OCI-LY1 (cell line): ENCODE results near the gene PUM1.
"Not testable (repeated sequence)": the region's sequence is repeated elsewhere in the genome, so short reads cannot be mapped to it uniquely, and the experiment has no call there.

ENCODE experiments used
- H2AFZ ChIP-seq: fragments of 200-600 bp; sonication (generic), shearing (Covaris generic); 2 replicates; pipeline ENCODE4 v1.6.0; 2014; ENCODE audit warnings: antibody characterized with exemption, mild to moderate bottlenecking, low read length
- H3F3A ChIP-seq: fragments of 200-600 bp; sonication (generic), shearing (Covaris generic); 2 replicates; pipeline ENCODE4 v1.6.0; 2014; ENCODE audit warnings: mild to moderate bottlenecking, antibody characterized with exemption, low read length, moderate library complexity; ENCODE audit not compliant: insufficient read depth
- H3K27ac ChIP-seq: fragments of 200-600 bp; sonication (generic); 2 replicates; pipeline ENCODE4 v1.5.1; 2014; ENCODE audit warnings: low read length, mixed run types, mild to moderate bottlenecking, low read depth; ENCODE audit not compliant: poor library complexity, severe bottlenecking
- H3K27me3 ChIP-seq: fragments of 200-600 bp; sonication (generic); 2 replicates; pipeline ENCODE4 v1.6.0; 2014; ENCODE audit warnings: antibody characterized with exemption, mild to moderate bottlenecking, low read length, moderate library complexity; ENCODE audit not compliant: insufficient read depth
- H3K36me3 ChIP-seq: fragments of 200-600 bp; sonication (generic); 2 replicates; pipeline ENCODE4 v1.6.1; 2014; ENCODE audit warnings: mild to moderate bottlenecking, antibody characterized with exemption, low read length, moderate library complexity, mixed read lengths; ENCODE audit not compliant: insufficient read depth
- H3K4me1 ChIP-seq: fragments of 200-600 bp; sonication (generic); 2 replicates; pipeline ENCODE4 v1.5.1; 2014; ENCODE audit warnings: mild to moderate bottlenecking, low read length, moderate library complexity; ENCODE audit not compliant: insufficient read depth, severe bottlenecking
- H3K4me2 ChIP-seq: fragments of 200-600 bp; sonication (generic), shearing (Covaris generic); 2 replicates; pipeline ENCODE4 v1.6.1; 2014; ENCODE audit warnings: low read length
- H3K4me3 ChIP-seq: fragments of 200-600 bp; sonication (generic); 2 replicates; pipeline ENCODE4 v1.5.1; 2014; ENCODE audit warnings: low read length, low read depth, mild to moderate bottlenecking, mixed read lengths; ENCODE audit not compliant: poor library complexity, severe bottlenecking
- H3K79me2 ChIP-seq: fragments of 200-600 bp; shearing (Covaris generic); 2 replicates; pipeline ENCODE4 v1.6.1; 2016; ENCODE audit warnings: mixed run types, low read length, mixed read lengths; ENCODE audit not compliant: insufficient read depth
- H3K9ac ChIP-seq: fragments of 200-600 bp; sonication (generic), shearing (Covaris generic); 2 replicates; pipeline ENCODE4 v1.6.1; 2014; ENCODE audit warnings: mild to moderate bottlenecking, low read length, mixed read lengths
- H3K9me2 ChIP-seq: fragments of 200-600 bp; sonication (generic), shearing (Covaris generic); 2 replicates; pipeline ENCODE4 v1.6.1; 2014; ENCODE audit warnings: low read depth, mild to moderate bottlenecking, low read length, mixed read lengths
- H3K9me3 ChIP-seq: fragments of 200-600 bp; shearing (Covaris generic); 2 replicates; pipeline ENCODE4 v1.6.1; 2014; ENCODE audit warnings: low read length, mixed read lengths
- H4K20me1 ChIP-seq: fragments of 200-600 bp; sonication (generic), shearing (Covaris generic); 2 replicates; pipeline ENCODE4 v1.6.0; 2016; ENCODE audit warnings: mild to moderate bottlenecking, low read length; ENCODE audit not compliant: insufficient read depth
- CTCF ChIP-seq: fragments of 200-600 bp; sonication (generic), shearing (Covaris generic); IDR thresholded peaks from 2 replicates; pipeline ENCODE4 v1.5.1; 2017; ENCODE audit warnings: mild to moderate bottlenecking, antibody characterized with exemption, low read length, moderate library complexity, mixed read lengths
- EZH2 ChIP-seq: fragments of 200-600 bp; sonication (generic), shearing (Covaris generic); IDR thresholded peaks from 2 replicates; pipeline ENCODE4 v1.8.0; 2017; ENCODE audit warnings: borderline replicate concordance, mixed run types, mild to moderate bottlenecking, antibody characterized with exemption, low read length, moderate library complexity, mixed read lengths

PUM1 gene

GRCh38 chr1:31064111-31064717 is 1.3 kb downstream of the PUM1 start:
- Histone ChIP-seq H3K27ac (peak overlapping the region; percentile 90), H3K36me3 (peaks cover 30% of the 10 kb centered on the region), H3K4me3 (peak overlapping the region; percentile 75), H3K4me1 (peaks cover 28% of the 10 kb centered on the region), H2AFZ (no peak overlapping the region), H3K9me3 (no peaks in the 10 kb centered on the region), H3K9me2 (no peaks in the 10 kb centered on the region), H3K79me2 (peaks cover 60% of the 10 kb centered on the region), H3K27me3 (no peaks in the 10 kb centered on the region), H3F3A (no peaks in the 10 kb centered on the region), H4K20me1 (0 out of 2 replicates have a peak, but pooled peaks cover 3% of the 10 kb centered on the region), H3K9ac (peak overlapping the region; percentile 91), H3K4me2 (peak overlapping the region; percentile 88)
- no peak for TF ChIP-seq EZH2
- no peak for TF ChIP-seq CTCF

GRCh38 chr1:31063631-31064030 is 1.9 kb downstream of the PUM1 start:
- H3K4me1 ChIP-seq = peaks cover 28% of the 10 kb centered on the region
- H3K9me2 ChIP-seq = no peaks in the 10 kb centered on the region
- H3K79me2 ChIP-seq = peaks cover 66% of the 10 kb centered on the region
- no peak overlapping the region for H2AFZ ChIP-seq
- no peak for TF ChIP-seq CTCF
- TF ChIP-seq EZH2 = no peak
- peak overlapping the region; percentile 75 for H3K4me3 ChIP-seq
- H3K9me3 ChIP-seq = no peaks in the 10 kb centered on the region
- no peaks in the 10 kb centered on the region for H3K27me3 ChIP-seq
- peak overlapping the region; percentile 88 for H3K4me2 ChIP-seq
- peaks cover 36% of the 10 kb centered on the region for H3K36me3 ChIP-seq
- 0 out of 2 replicates have a peak, but pooled peaks cover 3% of the 10 kb centered on the region for H4K20me1 ChIP-seq
- peak overlapping the region; percentile 90 for H3K27ac ChIP-seq
- H3F3A ChIP-seq = no peaks in the 10 kb centered on the region
- H3K9ac ChIP-seq = peak overlapping the region; percentile 91

- Histone ChIP-seq H3K9ac (peak overlapping the region; percentile 91), H3K4me3 (peak overlapping the region; percentile 75), H2AFZ (no peak overlapping the region), H4K20me1 (0 out of 2 replicates have a peak, but pooled peaks cover 3% of the 10 kb centered on the region), H3K4me1 (peaks cover 28% of the 10 kb centered on the region), H3K9me3 (no peaks in the 10 kb centered on the region), H3K27me3 (no peaks in the 10 kb centered on the region), H3K79me2 (peaks cover 72% of the 10 kb centered on the region), H3K4me2 (peak overlapping the region; percentile 88), H3K27ac (peak overlapping the region; percentile 2), H3K9me2 (no peaks in the 10 kb centered on the region), H3K36me3 (peaks cover 42% of the 10 kb centered on the region), H3F3A (no peaks in the 10 kb centered on the region)
- no peak for TF ChIP-seq EZH2
- no peak for TF ChIP-seq CTCF
These were observed 2.6 kb downstream of the PUM1 start for GRCh38 chr1:31062867-31063380.

DNA sequence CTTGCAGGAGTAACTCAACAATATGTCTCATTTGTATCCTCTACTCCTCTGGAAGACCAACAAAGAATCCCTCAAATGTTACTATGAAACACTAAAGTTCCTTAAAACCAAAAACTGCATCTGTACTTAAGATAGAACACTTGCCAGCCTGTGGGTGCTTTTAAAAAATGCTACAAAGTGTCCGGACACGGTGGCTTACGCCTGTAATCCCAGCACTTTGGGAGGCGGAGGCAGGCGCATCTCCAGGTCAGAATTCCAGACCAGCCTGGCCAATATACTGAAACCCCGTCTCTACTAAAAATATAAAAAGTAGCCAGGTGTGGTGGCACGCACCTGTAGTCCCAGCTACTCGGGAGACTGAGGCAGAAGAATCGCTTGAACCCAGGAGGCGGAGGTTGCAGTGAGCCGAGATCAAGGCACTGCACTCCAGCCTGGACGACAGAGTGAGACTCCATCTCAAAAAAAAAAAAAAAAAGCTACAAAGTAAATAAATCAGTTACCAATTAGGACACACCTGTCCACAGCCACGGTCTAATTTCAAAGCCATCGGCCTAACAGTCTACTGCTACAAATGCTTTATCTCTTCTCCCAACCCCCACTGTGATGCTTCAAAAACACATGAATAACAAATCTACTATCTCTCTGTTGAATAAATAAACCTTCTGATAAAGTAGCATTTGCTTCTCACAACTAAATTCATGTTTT is 3.2 kb downstream of the PUM1 start:
- not testable (repeated sequence) for H3K9me2 ChIP-seq, H3K27me3 ChIP-seq, H2AFZ ChIP-seq, H3K9me3 ChIP-seq, H4K20me1 ChIP-seq, H3F3A ChIP-seq
- H3K4me1 ChIP-seq = peaks cover 28% of the 10 kb centered on the region
- H3K79me2 ChIP-seq = peaks cover 79% of the 10 kb centered on the region
- H3K4me3 ChIP-seq = peak overlapping the region; percentile 75
- H3K4me2 ChIP-seq = peak overlapping the region; percentile 88
- peak overlapping the region; percentile 2 for H3K27ac ChIP-seq
- H3K36me3 ChIP-seq = peaks cover 47% of the 10 kb centered on the region
- H3K9ac ChIP-seq = peak overlapping the region; percentile 91
